CMK (cell line): ENCODE data around the gene DPYSL3.
A peak's percentile ranks its signal among the peaks of the same experiment; 100 is the strongest.

ENCODE experiments used
- DNase-seq: peaks from one replicate; pipeline ENCODE4 v3.0.0-alpha.2; 2010; ENCODE audit warnings: low read depth

Gene DPYSL3

DNA sequence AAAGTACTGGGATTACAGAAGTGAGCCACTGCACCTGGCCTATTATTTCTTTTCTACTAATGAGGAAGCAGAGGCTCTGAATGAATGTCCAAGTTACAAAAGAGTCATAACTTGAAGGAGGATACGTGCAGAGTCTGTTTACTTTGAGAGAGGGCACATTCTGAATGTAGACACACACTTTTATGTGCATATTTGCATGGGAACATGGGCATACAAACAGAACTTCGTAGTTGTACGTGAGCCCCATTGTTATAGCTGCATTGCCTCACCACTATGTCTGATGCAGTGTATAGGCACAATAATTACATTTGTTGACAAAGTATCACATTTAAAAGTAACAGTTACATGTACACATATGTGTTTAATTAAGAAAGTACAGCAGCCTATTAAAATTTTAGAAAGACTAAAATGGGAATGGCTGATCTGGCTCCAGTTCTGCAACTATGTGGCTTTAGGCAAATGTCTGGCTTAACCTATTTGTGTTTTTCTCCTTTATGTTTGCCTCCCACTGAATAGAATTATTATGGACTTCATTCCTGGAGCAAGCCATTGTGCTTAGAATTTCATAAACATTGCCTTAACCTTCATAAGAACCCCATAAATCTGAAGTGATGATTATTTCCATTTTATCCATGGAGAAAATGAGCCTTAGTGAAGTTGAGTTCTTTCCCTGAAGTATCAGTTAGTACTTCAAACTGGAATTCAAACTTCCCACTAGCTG lies 3.0 kb upstream of the DPYSL3 start:
- DNase-seq, result no peak

DNA sequence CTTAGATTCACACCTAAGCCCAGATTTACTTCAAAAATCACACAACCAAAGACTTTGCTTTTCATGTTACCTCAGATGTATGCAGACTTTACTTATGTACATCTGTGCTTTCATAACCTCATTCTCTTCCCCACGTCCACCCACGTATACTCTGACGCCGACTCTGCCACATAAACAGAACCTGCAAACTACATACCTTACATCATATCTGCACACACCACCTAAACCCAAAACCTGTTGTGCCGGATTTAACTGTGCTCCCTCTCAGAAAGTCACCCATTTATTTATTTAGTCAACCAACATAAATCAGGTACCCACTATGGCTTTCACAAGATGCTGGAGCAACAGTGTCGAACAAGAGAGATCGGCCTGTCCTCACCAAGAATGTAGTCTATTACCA lies 1.0 kb upstream of the DPYSL3 start:
- no peak for DNase-seq

DNA sequence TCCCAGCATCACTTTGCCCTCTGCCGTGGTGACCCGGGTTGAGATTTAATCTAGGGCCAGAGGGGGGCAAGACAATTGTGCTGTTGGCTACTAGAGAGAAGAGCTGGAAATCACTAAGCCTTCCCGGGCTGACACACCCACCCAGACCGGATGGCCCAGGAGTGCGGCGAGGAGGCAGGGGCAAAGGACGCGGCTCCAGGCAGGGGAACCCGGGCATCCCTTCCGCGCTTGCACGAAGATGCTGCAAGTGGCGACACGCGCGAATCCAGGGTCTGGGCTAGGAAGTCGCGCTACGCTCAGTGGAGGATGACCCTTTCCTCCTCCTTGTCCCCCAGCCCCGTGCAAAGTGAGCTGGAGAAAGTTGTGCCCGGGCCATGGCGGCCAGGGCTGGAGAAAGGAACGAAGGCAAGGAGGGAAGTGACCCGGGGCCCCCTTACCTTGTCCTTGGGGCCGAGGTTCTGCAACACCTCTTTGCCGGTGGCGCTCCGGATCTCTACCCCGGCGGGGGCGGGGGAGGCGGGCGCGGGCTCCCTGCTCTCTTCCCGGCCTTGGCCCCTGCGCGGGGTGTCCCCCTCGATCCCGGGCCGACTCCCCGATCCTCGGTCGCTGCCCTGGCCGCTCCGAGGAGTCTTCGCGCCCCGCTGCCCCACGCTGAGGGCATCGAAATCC lies 693 bp downstream of the DPYSL3 start:
- DNase-seq, result no peak

- DNase-seq, result no peak
Measured at GRCh38 chr5:147508711-147509040, 1.2 kb downstream of the DPYSL3 start.

- DNase-seq, result no peak
Measured at GRCh38 chr5:147507480-147508126, 2.3 kb downstream of the DPYSL3 start.

DNA sequence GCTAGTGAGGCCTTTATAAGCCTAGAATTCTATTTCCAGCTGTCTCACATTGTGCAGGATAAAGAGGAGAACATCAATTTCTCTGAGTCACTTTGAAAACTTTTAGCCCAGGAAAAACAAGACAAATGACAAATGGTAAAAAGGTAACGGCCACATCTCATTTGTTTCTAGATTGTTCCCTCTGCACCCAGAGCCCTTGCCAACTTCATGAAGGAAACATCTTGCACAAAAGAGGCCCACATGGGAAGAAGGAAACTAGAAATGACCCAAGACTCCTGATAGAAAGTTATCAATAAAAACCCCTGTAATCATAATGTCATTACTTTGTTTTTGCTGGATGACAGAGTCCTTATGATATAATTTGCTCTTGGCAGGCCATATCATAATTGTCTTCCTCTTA lies 5.3 kb downstream of the DPYSL3 start:
- DNase-seq, result no peak

- no peak for DNase-seq
Measured at GRCh38 chr5:147504011-147504410, 5.9 kb downstream of the DPYSL3 start.

- DNase-seq, result no peak
Measured at GRCh38 chr5:147490989-147491388, 18.9 kb downstream of the DPYSL3 start.

GRCh38 chr5:147487031-147487750 lies 22.7 kb downstream of the DPYSL3 start:
- no peak for DNase-seq

GRCh38 chr5:147485814-147486213 lies 24.1 kb downstream of the DPYSL3 start:
- DNase-seq, result no peak

DNA sequence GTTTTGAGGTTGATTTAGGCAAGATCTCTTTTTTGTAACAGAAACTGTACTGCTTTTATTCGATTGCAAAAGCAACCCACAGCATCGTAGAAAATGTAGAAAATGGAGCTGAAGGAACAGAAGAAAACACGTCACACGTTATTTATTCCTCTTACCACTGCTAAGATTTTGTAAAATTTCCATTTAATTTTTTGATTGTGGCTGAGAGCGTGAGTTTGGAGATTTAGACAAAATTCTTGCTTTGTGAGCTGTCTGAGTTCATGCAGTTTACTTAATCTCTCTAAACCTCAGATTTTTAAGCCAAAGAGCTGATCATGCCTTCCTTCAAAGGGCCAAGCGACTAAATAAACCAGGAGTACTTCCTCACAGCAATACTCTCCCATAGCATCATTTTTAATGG lies 24.8 kb downstream of the DPYSL3 start:
- DNase-seq, result no peak

DNA sequence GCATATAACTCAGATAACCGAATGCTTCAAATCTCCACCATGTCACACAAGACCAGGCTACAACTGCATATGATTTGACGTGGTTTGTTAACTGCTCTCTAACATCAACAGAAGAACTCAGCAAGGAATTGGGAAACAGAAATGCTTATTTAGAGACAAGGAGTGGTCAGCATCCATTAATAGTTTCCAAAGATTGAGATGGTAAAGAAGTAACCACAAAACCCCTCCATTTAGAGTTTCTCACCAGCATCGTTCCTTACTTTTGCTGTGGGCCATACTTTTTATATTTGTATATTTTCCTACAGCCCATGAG lies 25.2 kb downstream of the DPYSL3 start:
- DNase-seq, result no peak

DNA sequence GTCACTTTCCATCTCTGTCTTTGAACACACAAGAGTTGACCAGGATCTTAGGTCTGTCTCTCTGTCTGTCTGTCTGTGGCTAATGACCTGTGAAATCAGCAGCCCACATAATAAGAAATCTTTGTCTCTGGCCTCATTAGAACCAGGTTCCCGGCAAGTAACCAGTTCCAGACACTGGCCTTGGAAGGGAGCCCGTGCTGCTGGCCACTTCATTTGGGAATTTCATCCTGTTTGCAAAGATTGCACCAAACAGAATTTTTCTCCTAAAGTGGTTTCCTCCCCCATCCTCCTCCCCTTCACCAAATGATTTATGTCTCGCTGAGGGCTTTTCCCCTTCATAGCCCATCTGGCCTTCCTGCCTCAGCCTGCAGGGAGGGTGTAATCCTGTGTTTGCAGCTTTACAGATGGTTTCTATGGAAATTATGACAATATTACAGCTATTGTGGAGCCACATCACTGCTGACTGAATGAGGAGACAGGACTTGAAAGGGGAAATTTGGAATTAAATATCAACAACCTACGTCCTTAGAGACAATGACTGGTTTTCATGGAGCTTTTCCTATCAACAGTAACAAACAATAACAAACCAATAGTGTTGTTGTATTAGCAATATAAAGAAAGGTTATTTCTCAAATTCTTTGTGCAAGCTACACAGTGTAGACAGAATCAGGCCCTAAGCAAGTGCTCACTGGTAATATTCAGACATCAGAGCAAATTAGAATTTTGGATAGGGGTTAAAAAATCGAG lies 25.7 kb downstream of the DPYSL3 start:
- no peak for DNase-seq

- DNase-seq, result no peak
Measured at GRCh38 chr5:147483188-147483790, 26.6 kb downstream of the DPYSL3 start.

- no peak for DNase-seq
Measured at GRCh38 chr5:147482706-147483180, 27.1 kb downstream of the DPYSL3 start.

- DNase-seq, result no peak
Measured at GRCh38 chr5:147481874-147482705, 27.8 kb downstream of the DPYSL3 start.

- DNase-seq, result no peak
Measured at GRCh38 chr5:147481376-147481775, 28.5 kb downstream of the DPYSL3 start.

DNA sequence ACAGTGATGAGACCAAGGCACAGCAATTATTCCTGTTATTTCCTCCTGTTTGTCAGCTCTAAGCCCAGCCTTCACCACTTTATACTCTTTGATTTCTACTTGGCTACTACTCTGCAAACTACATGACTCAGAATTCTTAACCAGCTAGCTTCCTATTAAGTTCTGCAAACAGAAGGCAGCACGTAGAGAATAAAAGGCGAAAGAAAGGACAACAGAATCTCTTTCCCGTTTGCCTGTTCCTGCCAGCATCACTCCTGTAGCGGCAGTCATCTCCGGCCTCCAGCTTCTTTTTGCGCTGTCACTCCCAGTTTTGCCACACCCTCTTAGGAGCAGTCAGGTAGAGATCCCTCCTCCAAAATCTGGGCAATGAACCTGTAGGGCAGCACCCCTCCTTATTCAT lies 29.9 kb downstream of the DPYSL3 start:
- no peak for DNase-seq

GRCh38 chr5:147479444-147479843 lies 30.4 kb downstream of the DPYSL3 start:
- DNase-seq, result peak; percentile 3

- no peak for DNase-seq
Measured at GRCh38 chr5:147474140-147474539, 35.7 kb downstream of the DPYSL3 start.
